IMR-90 (cell line): ENCODE results near the gene ZDHHC14. TPM values are rescaled to one million over a fixed set of nuclear protein-coding genes. Genes with fewer than 3 reads are reported as not detected.

Experiments
- ATAC-seq: fragments of 200-7000 bp; cut with Tn5 transposase; 2 replicates; pipeline ENCODE4 v1.9.1; 2020; ENCODE audit warnings: low read depth, mild to moderate bottlenecking, moderate library complexity
- BruUV-seq: library from RNA; stranded (reverse); fragments of 400-500 nt; replicated peaks from 2 replicates; lab custom pipeline; 2021; lab: Mats Ljungman, UMichigan
- CTCF ChIA-PET: fragments of 300-600 bp; formaldehyde crosslinking; extraction: SDS; loops from one replicate; lab custom pipeline; 2021; ENCODE audit warnings: antibody characterized with exemption; lab: Yijun Ruan, JAX
- POLR2A ChIA-PET: fragments of 300-600 bp; sonication (Branson Sonifier 250); formaldehyde crosslinking; loops from one replicate; lab custom pipeline; 2022; ENCODE audit warnings: antibody characterized with exemption; ENCODE audit not compliant: unreplicated experiment; lab: Charles Lee
- DNase-seq: peaks from one replicate; pipeline ENCODE4 v3.0.0; 2013
- H2AFZ ChIP-seq: replicated peaks from 2 replicates; pipeline ENCODE3; 2013; ENCODE audit warnings: low read length, mild to moderate bottlenecking; ENCODE audit not compliant: poor library complexity
- H2AK5ac ChIP-seq: 2 replicates; pipeline ENCODE4 v1.6.1; 2013; ENCODE audit warnings: low read depth, low read length, inconsistent platforms
- H2AK9ac ChIP-seq: replicated peaks from 2 replicates; pipeline ENCODE3; 2013; ENCODE audit warnings: mild to moderate bottlenecking, low read depth, low read length, moderate library complexity; ENCODE audit not compliant: poor library complexity
- H2BK120ac ChIP-seq: 2 replicates; pipeline ENCODE4 v1.6.1; 2013; ENCODE audit warnings: low read depth, low read length, inconsistent platforms
- H2BK15ac ChIP-seq: 3 replicates; pipeline ENCODE4 v1.6.1; 2013; ENCODE audit warnings: low read depth, low read length, inconsistent platforms
- H2BK20ac ChIP-seq: 2 replicates; pipeline ENCODE4 v1.6.1; 2013; ENCODE audit warnings: low read depth, mild to moderate bottlenecking, inconsistent platforms, low read length, moderate library complexity
- H2BK5ac ChIP-seq: 2 replicates; pipeline ENCODE4 v1.6.1; 2013; ENCODE audit warnings: mild to moderate bottlenecking, low read depth, low read length, inconsistent platforms; ENCODE audit not compliant: poor library complexity, severe bottlenecking
- H3K14ac ChIP-seq: replicated peaks from 2 replicates; pipeline ENCODE4 v1.6.1; 2013; ENCODE audit warnings: low read depth, low read length, inconsistent platforms
- H3K18ac ChIP-seq: 2 replicates; pipeline ENCODE4 v1.6.1; 2013; ENCODE audit warnings: low read depth, low read length, control low read depth
- H3K23ac ChIP-seq: 2 replicates; pipeline ENCODE4 v1.6.1; 2013; ENCODE audit warnings: low read depth, low read length, inconsistent platforms
- H3K27ac ChIP-seq: 2 replicates; pipeline ENCODE4 v1.5.1; 2013; ENCODE audit warnings: mild to moderate bottlenecking, control low read depth, low read length; ENCODE audit not compliant: insufficient read depth
- H3K27me3 ChIP-seq: 2 replicates; pipeline ENCODE4 v1.6.1; 2013; ENCODE audit warnings: low read length; ENCODE audit not compliant: control insufficient read depth, insufficient read depth
- H3K36me3 ChIP-seq: 2 replicates; pipeline ENCODE4 v1.6.1; 2013; ENCODE audit warnings: low read length, mixed read lengths; ENCODE audit not compliant: control insufficient read depth, insufficient read depth
- H3K4ac ChIP-seq: 2 replicates; pipeline ENCODE4 v1.6.1; 2013; ENCODE audit warnings: low read depth, low read length, inconsistent platforms
- H3K4me1 ChIP-seq: 2 replicates; pipeline ENCODE4 v1.6.1; 2013; ENCODE audit warnings: low read length, mixed read lengths; ENCODE audit not compliant: control insufficient read depth, insufficient read depth
- H3K4me2 ChIP-seq: 2 replicates; pipeline ENCODE4 v1.6.1; 2013; ENCODE audit warnings: low read depth, mild to moderate bottlenecking, control low read depth, low read length, moderate library complexity
- H3K4me3 ChIP-seq: 2 replicates; pipeline ENCODE4 v1.5.1; 2013; ENCODE audit warnings: low read depth, mild to moderate bottlenecking, control low read depth, low read length, moderate library complexity; ENCODE audit not compliant: insufficient read depth
- H3K56ac ChIP-seq: 2 replicates; pipeline ENCODE4 v1.6.1; 2013; ENCODE audit warnings: low read length, inconsistent platforms; ENCODE audit not compliant: insufficient read depth; ENCODE audit errors: extremely low read depth
- H3K79me1 ChIP-seq, 2 experiments: 2 replicates each; pipeline ENCODE4 v1.6.1; 2013; ENCODE audit warnings: low read length in 2 of 2, inconsistent platforms in 1 of 2, low read depth in 1 of 2
- H3K9ac ChIP-seq: 2 replicates; pipeline ENCODE4 v1.6.1; 2013; ENCODE audit warnings: low read depth, low read length, control low read depth
- H3K9me1 ChIP-seq: 2 replicates; pipeline ENCODE4 v1.6.1; 2013; ENCODE audit warnings: low read length, inconsistent platforms; ENCODE audit not compliant: insufficient read depth
- H3K9me3 ChIP-seq: 2 replicates; pipeline ENCODE4 v1.6.1; 2013; ENCODE audit warnings: low read length; ENCODE audit not compliant: control insufficient read depth, insufficient read depth
- H4K20me1 ChIP-seq: 2 replicates; pipeline ENCODE4 v1.6.1; 2013; ENCODE audit warnings: low read length, inconsistent platforms; ENCODE audit not compliant: insufficient read depth
- H4K5ac ChIP-seq: 2 replicates; pipeline ENCODE4 v1.6.1; 2013; ENCODE audit warnings: mild to moderate bottlenecking, low read depth, low read length, control low read depth
- H4K8ac ChIP-seq, 2 experiments: 2 replicates each; pipeline ENCODE4 v1.6.1; 2013; ENCODE audit warnings: low read depth in 2 of 2, low read length in 2 of 2, control low read depth in 1 of 2, inconsistent platforms in 1 of 2
- H4K91ac ChIP-seq: 2 replicates; pipeline ENCODE4 v1.6.1; 2013; ENCODE audit warnings: low read depth, low read length, inconsistent platforms; ENCODE audit not compliant: insufficient read depth
- BHLHE40 ChIP-seq: fragments of 150-350 bp; IDR thresholded peaks from 2 replicates; pipeline ENCODE4 v1.6.1; 2016; ENCODE audit warnings: mild to moderate bottlenecking, low read depth, low read length
- CEBPB ChIP-seq: IDR thresholded peaks from 2 replicates; pipeline ENCODE4 v1.6.1; 2012; ENCODE audit warnings: low read depth, low read length, improper control_type of control experiment
- CHD1 ChIP-seq: IDR thresholded peaks from 2 replicates; pipeline ENCODE4 v1.6.1; 2012; ENCODE audit warnings: low read depth, low read length, improper control_type of control experiment
- CTCF ChIP-seq: conservative IDR thresholded peaks from 2 replicates; pipeline ENCODE4 v1.5.1; 2012; ENCODE audit warnings: mild to moderate bottlenecking, low read depth, low read length, improper control_type of control experiment
- ELK1 ChIP-seq: fragments of 150-350 bp; IDR thresholded peaks from 2 replicates; pipeline ENCODE4 v1.6.1; 2016; ENCODE audit warnings: low read depth, mild to moderate bottlenecking, low read length, moderate library complexity, borderline replicate concordance
- FOS ChIP-seq: fragments of 150-350 bp; IDR thresholded peaks from 2 replicates; pipeline ENCODE4 v1.6.1; 2016; ENCODE audit warnings: low read depth, low read length
- MAFK ChIP-seq: IDR thresholded peaks from 2 replicates; pipeline ENCODE4 v1.6.1; 2012; ENCODE audit warnings: low read depth, low read length, improper control_type of control experiment
- MAZ ChIP-seq: IDR thresholded peaks from 2 replicates; pipeline ENCODE4 v1.6.1; 2012; ENCODE audit warnings: low read depth, mild to moderate bottlenecking, low read length, improper control_type of control experiment, moderate library complexity, borderline replicate concordance
- MXI1 ChIP-seq: IDR thresholded peaks from 2 replicates; pipeline ENCODE4 v1.6.1; 2012; ENCODE audit warnings: low read depth, mild to moderate bottlenecking, low read length, moderate library complexity, borderline replicate concordance
- NFE2L2 ChIP-seq: fragments of 150-350 bp; IDR thresholded peaks from 2 replicates; pipeline ENCODE4 v1.6.1; 2016; ENCODE audit warnings: low read depth, mild to moderate bottlenecking, low read length
- POLR2A ChIP-seq: IDR thresholded peaks from 2 replicates; pipeline ENCODE4 v1.6.1; 2012; ENCODE audit warnings: mild to moderate bottlenecking, low read depth, low read length
- RCOR1 ChIP-seq: IDR thresholded peaks from 2 replicates; pipeline ENCODE4 v1.6.1; 2012; ENCODE audit warnings: mild to moderate bottlenecking, low read length, improper control_type of control experiment; ENCODE audit not compliant: insufficient replicate concordance
- RFX5 ChIP-seq: IDR thresholded peaks from 2 replicates; pipeline ENCODE4 v1.8.0; 2012; ENCODE audit warnings: low read depth, mild to moderate bottlenecking, low read length, moderate library complexity
- SMC3 ChIP-seq: fragments of 150-350 bp; IDR thresholded peaks from 2 replicates; pipeline ENCODE4 v1.6.1; 2016; ENCODE audit warnings: low read depth, mild to moderate bottlenecking, antibody characterized with exemption, low read length, moderate library complexity
- USF2 ChIP-seq: fragments of 150-350 bp; IDR thresholded peaks from 2 replicates; pipeline ENCODE4 v1.6.1; 2017; ENCODE audit warnings: mild to moderate bottlenecking, antibody characterized with exemption, low read length, low read depth
- WGBS, 2 experiments: methylation state at CpG; one replicate each; pipeline versions ENCODE4 v1.1.5 to v1.1.7; 2013; ENCODE audit warnings: missing lambda C conversion rate in 2 of 2; ENCODE audit not compliant: insufficient read length in 1 of 2; ENCODE audit errors: extremely low coverage in 2 of 2; 5-methylcytosine and 5-hydroxymethylcytosine counted together
- dilution Hi-C: fragments of 300-500 bp; cut with HindIII; formaldehyde crosslinking; loops from one replicate; pipeline ENCODE4 v1.14.3; 2018; ENCODE audit warnings: low sequenced_read_pairs; ENCODE audit not compliant: unreplicated experiment
- in situ Hi-C: fragments of 300-500 bp; cut with MboI; formaldehyde crosslinking; loops from 3 replicates; pipeline ENCODE4 v1.14.3; 2019; ENCODE audit warnings: low sequenced_read_pairs, inconsistent platforms, mixed read lengths
- intact Hi-C: fragments of 100-400 bp; cut with micrococcal nuclease; formaldehyde crosslinking; loops from 2 replicates; pipeline ENCODE4 v1.10.0; 2022
- polyA plus RNA-seq, 3 experiments: library from polyadenylated mRNA; depleted of rRNA; stranded (reverse); fragments of >200 nt; gene quantifications; 2 replicates each; pipeline ENCODE4 v1.2.3, GENCODE V29; 2012; ENCODE audit warnings: low replicate concordance in 1 of 3
- total RNA-seq: library from RNA; depleted of rRNA; stranded (reverse); fragments of >200 nt; gene quantifications from 2 replicates; pipeline ENCODE4 v1.2.3, GENCODE V29; 2012

ZDHHC14 gene
- total and polyA plus RNA-seq, 2 of the 4 experiments (the other 2 are of a cell fraction), result 0.90 to 2.0 TPM

GRCh38 chr6:157332813-157333212 is 48.2 kb upstream of the ZDHHC14 start:
- BruUV-seq, result no TSS peak
- DNase-seq (no peak), ATAC-seq (no peak)
- H4K5ac ChIP-seq, result no peak overlapping the region
- in situ Hi-C loops, result no loop called here
- H3K14ac ChIP-seq, result no peak overlapping the region
- H2BK20ac ChIP-seq, result no peak overlapping the region
- no peak overlapping the region for H3K4me2 ChIP-seq
- no peak overlapping the region for H2BK5ac ChIP-seq
- ChIA-PET POLR2A (no interaction called here), CTCF (interaction anchor here (1.0 kb wide), 1 partner anchor 9 kb away, joined by 3 read pairs; the partner anchor contains the start of gene TMEM242)
- H3K27me3 ChIP-seq, result peaks cover 13% of the 10 kb centered on the region; the same call in 1 of the 2 replicates
- 78% methylated on average over 3 of the region's 7 CpGs; no CpG with 5 or more reads in 1 of the 2 experiments for WGBS, 2 experiments
- H3K4me3 ChIP-seq, result no peak overlapping the region
- H4K91ac ChIP-seq, result no peak overlapping the region
- no peak overlapping the region for H2AFZ ChIP-seq
- TF ChIP-seq CTCF (no peak), FOS (no peak), BHLHE40 (no peak), ELK1 (no peak), USF2 (no peak), RFX5 (no peak), RCOR1 (no peak), CEBPB (no peak), MXI1 (no peak), MAFK (no peak), SMC3 (no peak), NFE2L2 (no peak), MAZ (no peak), POLR2A (no peak), CHD1 (no peak)
- H3K9me3 ChIP-seq, result no peaks in the 10 kb centered on the region
- no peaks in the 10 kb centered on the region for H3K36me3 ChIP-seq
- H3K27ac ChIP-seq, result no peak overlapping the region
- H2BK15ac ChIP-seq, result no peak overlapping the region
- H3K79me1 ChIP-seq, result no peaks in the 10 kb centered on the region
- H3K9ac ChIP-seq, result no peak overlapping the region
- no peak overlapping the region for H3K56ac ChIP-seq
- H4K8ac ChIP-seq, result no peak overlapping the region
- H3K18ac ChIP-seq, result no peak overlapping the region
- no peaks in the 10 kb centered on the region for H3K4me1 ChIP-seq
- no peaks in the 10 kb centered on the region for H3K9me1 ChIP-seq
- H4K20me1 ChIP-seq, result no peaks in the 10 kb centered on the region
- H2AK5ac ChIP-seq, result no peak overlapping the region
- no peak overlapping the region for H2BK120ac ChIP-seq
- no peak overlapping the region for H3K4ac ChIP-seq
- H3K23ac ChIP-seq, result no peak overlapping the region
- H2AK9ac ChIP-seq, result no peak overlapping the region
- dilution Hi-C loops, result no loop called here
- intact Hi-C loops, result no loop called here
